HG02943 (cell line): ENCODE measurements around the gene LIPM.
A peak's percentile ranks its signal among the peaks of the same experiment; 100 is the strongest.

Experiments used
- ATAC-seq: cut with Tn5 transposase; IDR thresholded peaks from one replicate; pipeline ENCODE4 v1.9.1; 2021; ENCODE audit warnings: mild to moderate bottlenecking, low read depth, moderate library complexity; ENCODE audit not compliant: unreplicated experiment

LIPM gene

DNA sequence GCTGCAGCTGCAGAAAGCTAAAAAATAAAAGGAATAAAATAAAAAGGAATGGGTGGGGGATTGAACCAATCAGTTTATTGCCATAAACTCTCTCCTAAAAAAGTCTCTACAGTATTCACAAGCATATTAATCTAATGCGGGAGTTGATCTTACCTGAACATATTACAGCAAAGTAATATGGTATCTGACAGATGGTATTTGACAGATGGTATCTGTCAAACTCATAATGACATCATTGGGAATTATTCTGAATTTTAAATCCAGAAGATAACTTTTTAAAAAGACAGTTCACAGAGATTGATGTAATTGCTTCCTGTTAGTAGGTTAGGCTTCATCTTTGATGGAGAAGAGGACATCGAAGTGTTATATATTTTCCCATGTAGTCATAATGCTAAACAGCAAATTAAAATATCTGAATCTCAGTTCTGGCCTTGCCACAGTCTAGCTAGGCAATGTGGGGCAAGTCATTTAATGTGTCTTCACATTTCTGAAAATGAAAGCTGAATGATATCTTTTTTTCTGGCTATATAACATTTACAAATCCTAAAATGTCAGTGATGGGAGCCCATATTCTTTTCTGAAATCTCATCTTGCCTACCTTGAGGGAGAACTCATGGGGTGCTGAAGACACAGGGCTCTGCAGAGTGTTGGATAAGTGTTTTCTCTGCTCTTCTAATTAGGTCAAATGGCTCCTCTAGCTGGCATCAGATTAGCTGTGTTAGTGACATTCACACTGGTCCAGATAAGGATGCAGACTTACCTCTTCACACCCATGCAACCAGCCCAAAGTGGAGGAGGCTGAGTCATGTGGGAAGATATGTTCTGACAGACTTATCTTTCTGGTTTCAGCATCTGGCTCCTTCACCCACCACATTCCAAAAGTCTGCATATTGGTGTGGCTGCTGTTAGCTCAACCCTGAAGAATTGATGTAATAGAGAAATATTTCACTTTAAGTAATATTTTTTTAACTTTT, 2.1 kb upstream of the LIPM start:
- ATAC-seq: no peak

DNA sequence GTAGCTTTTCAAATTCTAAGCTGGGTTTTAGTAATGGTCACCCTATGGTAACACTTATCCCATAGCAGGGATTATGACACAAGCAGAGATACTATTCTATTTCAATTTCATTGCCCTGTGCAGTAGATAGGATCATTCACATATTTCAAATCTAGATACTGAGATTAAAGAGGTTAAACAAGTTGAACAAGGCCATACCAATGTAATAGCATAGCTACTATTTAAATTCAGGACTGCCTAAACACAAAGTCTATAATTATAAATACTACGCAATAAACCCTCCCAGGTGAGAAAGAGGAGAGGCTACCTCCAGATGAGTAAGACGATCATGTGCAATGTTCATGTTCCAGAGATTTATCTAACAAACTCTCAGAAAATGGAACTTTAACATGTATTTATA, 1.1 kb downstream of the LIPM start:
- ATAC-seq: no peak

DNA sequence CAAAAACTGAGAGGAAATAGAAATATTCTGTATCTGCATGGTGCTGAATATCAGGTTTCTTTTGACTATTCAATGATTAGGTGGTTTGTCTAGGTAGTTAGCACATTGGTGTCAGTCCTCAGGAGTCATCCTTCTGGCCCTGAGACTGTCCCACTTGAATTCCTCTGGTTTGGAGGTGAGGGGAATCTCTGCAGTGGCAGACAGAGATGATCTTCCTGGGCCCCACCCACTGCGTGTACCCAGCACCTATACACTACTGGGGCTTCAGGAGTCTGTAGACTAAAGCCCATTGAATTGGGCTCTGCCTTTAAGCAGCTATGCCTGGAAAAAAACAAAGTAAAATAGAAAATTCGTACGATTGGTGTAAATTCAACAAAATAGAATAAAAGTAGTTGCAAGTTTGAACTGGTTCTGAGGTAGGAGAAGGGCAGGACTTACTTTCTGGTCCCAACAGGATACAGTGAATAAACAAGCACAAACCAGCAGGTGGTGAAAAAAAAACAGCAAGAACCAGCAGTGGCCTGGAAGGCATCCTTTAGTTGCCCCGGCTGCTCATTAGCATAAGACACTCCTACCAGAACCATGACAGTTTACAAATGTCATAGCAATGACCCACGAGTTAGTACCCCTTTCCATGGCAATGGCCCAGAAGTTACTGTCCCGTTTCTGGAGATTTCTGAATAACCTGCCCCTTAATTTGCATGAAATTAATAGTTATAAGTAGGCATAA, 1.7 kb downstream of the LIPM start:
- ATAC-seq: no peak

DNA sequence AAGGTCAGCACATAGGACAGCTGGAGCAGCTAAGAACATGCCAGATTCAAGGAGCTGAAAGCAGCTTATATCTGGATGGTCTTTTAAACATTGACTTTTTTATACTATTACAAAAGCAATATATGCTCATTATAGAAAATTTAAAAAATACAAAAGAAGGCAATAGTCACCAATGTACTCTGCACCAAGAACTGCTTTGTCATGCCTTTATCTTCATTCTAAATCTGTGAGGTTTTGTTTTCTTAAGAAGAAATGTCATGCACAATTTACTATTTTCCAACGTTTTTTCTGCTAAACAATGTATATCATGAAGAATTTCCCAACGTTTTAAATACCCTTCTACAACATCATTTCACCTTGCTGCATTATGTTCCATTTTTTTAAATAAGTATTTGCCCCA, 2.8 kb downstream of the LIPM start:
- no peak for ATAC-seq

DNA sequence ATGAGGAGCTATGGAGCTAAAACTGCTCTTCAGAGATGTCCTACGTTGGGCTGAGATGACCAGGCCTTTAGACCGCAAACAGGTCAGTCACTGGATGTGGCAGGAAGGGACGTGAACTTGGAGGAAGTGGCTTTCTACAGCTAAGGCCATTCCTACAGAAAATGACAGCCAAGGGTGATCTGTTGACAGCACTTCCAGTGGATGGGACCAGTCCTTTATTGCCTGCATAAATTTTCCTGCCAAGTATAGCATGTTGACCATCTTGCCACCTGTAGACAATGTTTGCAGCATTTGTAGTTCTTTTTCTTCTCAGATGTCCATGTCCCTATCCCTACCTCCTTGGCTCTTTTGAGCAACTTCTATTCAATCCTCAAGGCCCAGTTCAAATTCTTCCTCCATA, 3.4 kb downstream of the LIPM start:
- no peak for ATAC-seq

DNA sequence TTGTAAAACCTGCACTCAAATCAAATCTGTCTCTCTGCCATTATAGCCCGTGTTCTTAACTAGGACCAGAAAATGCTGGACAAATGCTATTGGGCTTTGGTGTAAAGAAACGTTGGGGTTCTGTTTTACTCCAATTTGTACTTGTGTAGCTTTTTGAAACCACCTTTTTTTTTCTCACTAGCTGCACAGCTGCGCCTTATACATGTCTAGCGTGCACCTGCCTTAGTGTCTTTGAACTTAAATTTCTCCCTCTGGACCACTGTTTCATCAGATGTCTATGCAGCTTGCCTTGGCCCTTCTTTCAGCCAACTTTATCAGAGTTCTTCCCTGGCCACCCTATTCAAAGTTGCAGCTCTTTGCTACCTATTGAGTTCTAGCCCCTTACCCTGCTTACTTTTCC, 7.1 kb downstream of the LIPM start:
- ATAC-seq: no peak

DNA sequence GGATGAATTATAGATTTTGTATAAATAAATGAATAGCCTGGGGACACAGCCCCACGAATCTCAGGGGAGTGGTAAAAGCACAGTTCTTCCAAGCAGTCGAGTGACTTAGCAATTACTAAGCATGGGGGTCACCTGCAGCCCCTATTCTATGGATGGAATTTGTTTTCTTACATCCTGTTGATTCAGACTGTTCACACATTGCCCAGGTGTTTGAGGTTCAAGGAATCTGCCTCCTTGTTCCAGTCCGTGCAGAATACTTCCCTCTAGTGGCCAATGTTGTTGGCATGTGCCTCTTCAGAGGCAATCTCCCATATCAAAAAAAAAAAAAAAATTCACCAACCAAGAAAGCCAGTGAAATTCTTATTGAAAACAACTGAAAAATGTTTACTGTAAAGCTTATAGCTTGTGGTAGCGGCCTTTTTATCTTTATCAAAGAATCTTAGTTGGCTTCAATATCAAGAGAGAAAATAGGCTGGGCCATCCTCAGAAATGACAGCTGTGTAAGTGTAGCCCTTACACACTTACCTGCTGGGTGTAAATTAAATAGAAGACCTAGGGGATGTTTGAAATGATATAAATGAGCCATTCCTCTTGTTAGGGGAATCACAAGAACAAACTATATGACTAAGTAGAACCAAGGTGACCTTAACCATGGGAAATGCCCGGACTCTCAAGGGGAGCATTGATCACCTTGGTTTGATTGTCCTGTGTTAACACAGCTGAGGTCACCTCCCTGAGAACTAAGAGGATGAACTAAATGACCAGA, 7.8 kb downstream of the LIPM start:
- ATAC-seq: no peak

DNA sequence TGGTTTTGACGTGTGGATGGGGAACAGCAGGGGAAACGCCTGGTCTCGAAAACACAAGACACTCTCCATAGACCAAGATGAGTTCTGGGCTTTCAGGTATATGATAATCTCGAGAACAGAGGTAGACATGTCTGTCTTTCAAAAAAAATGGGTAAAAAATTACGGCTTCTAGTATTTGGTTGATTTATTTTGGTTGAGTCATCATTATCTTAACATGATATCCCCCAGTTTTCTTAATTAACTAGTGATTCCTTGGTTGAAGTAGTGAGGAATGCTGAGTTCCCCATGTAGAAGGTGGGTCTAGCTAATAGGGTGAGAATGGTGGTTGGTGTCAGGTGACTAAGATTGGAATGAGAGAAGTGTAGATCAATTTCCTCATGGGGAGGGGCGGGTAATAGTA, 10.7 kb downstream of the LIPM start:
- ATAC-seq: no peak

DNA sequence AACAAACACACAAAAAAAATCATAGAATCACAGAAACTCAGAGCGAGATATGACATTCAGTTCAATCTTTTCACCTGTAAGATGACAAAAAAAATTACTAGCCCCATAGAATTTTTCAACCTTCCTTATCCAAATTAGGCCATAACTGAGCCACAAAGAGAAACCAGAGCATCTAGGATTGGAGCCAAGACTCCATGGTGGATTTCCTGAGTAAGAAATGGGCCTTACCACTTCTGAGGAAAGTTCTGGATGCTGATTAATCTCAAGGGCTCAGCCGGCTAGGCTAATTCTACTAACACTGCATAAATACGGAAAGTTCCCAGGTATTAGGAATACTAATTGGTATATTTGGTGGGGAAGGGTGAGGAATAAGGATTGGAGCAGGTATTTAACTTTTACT, 16.8 kb downstream of the LIPM start:
- ATAC-seq: no peak

DNA sequence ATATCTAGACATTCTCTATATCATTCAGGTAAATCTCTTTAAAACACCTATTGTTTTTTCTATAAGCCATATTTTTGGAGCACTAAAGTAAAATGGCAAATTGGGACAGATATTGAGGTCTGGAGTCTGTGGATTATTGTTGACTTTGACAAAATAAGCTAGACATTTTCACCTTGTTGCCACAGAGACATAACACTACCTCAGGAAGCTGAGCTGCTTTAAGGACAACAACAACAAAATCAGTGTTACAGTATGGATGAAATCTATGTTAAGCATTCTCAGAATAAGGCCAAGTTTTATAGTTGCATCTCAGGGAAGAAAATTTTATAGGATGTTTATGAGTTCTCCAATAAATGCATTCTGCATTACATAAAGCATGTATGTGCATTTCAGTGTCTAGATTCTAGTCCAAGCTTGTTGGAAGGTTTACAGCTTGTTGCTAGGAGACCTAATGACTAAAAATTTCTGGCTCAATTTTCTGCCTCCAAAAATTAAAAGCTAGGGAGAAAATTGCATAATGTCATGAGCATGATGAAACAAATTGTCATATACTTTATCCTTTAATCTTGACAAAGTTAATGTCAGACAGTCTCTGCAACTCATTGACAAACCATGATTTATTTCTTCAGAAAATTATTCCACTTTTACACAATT, 18.3 kb downstream of the LIPM start:
- no peak for ATAC-seq

DNA sequence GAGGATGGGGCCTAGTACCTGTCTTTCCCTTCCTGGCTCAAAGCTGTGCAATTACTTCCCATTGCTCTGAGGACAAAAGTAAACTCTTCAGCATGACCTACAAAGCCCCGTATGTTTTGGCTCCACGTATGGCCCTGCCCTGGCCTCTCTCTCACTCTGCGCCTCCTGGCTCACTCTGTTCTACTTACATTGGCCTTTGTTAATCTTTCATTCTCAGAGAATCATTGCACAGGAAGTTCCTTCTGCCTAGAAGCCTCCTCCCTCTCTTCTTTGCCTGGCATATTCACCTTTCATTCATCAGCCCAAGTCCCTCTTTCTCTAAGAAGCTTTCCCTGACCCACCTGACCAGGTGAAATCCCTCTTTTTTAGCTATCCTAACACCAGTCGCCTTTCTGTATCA, 23.9 kb downstream of the LIPM start:
- ATAC-seq: no peak

DNA sequence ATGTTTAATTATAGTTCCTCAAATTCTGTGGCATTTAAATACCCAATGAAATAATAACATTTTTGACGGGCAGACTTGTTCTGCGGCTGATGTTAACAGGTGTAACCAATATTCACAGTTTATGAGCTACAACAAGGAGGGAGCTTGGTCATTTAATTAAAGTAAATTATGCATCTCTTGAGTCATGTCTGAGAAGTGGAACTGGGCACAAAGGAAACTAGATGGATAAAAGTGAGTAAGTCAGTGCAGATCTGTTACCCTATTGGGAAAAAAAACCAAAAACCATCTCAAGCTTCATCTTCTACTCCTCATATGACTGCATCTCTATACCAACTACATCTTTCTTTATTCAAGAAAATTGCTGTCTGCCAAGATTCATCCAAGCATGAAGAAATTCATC, 25.1 kb downstream of the LIPM start:
- no peak for ATAC-seq

DNA sequence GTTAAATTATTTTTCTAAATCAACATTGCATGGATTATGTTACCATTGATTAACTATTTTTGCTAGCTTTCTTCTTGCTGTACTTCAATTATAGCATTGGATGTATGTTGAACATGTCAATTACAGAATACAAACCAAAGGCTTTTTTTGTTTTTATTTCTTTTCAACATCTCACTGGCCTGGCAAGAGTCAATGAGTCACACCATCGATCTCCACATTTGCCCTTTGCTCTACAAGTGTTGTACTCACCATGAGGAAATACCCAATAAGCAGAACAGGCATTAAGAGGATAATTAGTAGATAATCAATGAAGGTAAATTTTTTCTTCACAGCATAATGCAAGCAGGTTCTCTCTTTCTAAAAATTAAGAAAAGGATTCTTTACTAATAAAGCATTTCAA, 25.8 kb downstream of the LIPM start:
- no peak for ATAC-seq

DNA sequence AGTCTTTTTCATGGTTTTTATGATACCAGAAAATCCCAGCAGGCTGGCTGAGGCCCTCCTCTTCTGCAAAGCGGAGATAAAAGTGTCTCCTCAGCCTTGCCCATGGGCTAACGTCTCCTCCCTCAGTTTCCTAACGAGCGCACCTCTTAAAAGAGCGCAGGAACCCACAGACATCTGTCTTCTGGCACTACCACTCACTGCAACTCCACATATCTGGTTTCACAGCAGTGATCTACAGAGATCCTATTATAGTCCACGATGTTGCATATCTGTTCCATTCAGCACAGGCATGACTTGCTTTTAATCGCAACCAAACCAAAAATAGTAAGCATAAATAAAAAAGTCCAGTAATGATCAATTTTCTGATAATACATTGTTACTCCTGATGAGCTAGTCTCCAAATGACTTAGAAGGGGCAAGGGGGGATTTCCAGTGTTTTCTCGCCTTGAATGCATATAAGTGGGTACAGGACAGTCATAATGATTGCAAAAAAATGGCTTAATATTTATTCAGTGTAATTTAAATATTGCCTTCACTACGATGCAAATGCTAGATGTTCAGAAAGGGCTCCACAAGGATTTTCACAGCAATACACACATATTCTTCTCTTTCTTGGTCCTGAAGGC, 28.2 kb downstream of the LIPM start:
- ATAC-seq: no peak

DNA sequence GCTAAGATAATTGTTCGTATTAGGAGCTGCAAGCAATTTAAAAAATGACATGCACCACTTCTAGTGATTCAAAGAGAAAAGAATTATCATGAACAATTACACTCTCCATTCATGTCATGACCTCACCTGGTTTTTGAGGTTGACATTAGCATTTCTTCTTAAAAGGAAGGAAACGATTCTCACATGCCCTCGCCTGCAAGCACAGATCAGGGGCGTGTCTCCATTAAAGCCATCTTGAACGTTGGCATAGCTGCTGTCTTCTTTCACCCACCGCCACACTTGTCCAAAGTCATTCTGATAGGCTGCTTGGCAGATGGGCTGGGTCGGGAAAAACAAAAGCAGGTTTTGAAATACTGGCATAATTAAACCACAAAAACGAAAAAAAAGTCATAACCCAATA, 29.2 kb downstream of the LIPM start:
- no peak for ATAC-seq

DNA sequence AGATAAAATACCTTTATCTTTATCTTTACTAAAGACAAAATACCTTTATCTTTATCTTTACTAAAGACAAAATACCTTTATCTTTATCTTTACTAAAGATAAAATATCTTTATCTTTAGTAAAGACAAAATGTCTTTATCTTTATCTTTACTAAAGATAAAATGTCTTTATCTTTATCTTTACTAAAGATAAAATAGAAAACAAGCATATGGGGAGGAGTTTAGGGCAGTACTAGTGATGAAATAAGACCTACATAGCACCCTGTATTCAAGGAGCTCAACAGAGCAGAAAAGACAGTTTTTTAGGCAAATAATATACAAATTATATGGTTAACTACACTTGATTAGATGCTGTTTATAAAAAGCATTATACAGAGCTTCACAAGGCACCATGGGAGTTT, 29.8 kb downstream of the LIPM start:
- no peak for ATAC-seq

DNA sequence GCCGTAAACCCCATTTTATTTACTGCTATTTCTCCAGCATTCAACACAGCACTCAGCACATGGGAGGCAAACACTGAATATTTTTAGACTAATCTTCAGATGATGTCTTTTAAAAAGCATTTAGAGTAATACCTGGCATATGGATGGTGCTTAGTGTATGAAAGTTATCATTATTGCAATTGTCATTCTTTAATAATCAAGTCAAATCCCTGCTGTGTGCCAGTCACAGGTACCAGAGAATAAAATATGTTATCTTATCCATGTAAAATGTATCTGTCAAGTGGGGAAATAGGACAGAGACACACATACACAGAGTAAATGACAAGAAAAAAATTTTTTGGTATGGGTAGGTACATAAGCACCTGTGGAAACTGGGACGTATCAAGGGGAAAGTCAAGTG, 30.6 kb downstream of the LIPM start:
- no peak for ATAC-seq

DNA sequence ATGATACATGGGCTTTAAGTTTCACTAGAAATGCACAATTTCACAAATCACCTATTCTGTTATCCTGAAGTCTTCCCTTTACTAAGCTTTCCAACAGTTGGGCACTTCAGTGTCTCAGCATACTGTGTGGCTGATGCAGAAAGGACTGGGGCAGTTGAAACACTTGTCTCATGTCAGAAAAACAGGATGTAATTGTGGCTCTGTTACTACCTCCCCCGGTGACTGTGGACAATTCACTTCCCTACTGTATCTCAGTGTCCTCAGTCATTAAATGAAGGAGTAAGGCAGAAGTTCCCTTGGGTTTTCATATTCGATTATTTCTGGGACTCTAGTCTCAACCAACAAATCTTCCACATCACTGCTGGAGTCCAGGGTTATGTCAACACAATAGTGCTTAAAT, 31.2 kb downstream of the LIPM start:
- ATAC-seq: no peak

DNA sequence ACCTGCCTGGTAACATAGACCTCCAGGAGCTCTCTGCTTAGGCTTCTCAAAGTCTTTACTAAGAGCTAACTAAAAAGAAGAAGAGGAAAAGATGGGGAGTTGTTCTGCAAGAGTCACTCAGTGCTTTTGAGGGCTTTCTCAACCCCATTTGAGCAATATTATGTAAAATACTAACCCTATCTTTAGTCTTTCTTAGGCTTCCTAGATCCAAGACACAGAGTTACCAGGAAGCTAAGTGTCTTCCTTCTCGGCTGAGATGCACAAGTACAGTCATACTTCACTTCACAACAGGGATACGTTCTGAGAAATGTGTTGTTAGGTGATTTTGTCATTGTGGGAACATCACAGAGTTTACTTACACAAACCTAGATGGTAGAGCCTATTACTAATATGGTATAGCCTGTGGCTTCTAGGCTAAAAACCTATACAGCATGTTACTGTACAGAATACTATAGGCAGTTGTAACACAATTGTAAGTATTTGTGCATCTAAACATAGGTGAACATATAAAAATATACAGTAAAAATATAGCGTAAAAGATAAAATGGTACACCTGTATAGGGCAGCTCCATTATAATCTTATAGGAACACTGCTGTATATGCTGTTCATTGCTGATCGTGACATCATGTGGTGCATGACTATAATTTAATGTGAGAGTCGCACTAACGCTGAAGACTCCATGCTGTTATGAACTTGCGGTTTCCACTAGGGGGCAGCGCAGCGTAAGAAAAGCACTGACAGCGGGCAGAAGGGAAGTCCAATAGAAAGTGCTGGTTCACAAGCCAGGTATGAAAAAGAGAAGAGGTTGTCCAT, 32.8 kb downstream of the LIPM start:
- peak; percentile 74 for ATAC-seq

DNA sequence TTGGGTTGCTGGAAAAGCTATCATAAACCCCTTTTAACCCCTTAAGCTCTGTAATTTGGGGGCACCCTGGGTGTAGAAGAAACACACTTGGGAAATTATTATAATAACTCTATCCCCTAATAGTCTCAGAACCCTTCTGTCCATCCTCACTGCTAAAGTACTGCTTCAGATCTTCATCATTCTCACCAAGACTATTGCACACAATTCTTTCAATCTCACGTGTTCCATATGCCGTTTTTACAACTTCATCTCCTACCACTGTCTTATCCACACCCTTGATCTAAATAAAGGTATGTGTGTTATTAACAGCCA, 33.3 kb downstream of the LIPM start:
- no peak for ATAC-seq
